SW480 (cell line): ENCODE measurements around the gene MCCC2.
"Not testable (repeated sequence)": the region's sequence is repeated elsewhere in the genome, so short reads cannot be mapped to it uniquely, and the experiment has no call there.

Experiments used
- DNase-seq: peaks from one replicate; pipeline ENCODE4 v3.0.0-alpha.2; 2016; ENCODE audit warnings: low spot score

The MCCC2 gene

DNA sequence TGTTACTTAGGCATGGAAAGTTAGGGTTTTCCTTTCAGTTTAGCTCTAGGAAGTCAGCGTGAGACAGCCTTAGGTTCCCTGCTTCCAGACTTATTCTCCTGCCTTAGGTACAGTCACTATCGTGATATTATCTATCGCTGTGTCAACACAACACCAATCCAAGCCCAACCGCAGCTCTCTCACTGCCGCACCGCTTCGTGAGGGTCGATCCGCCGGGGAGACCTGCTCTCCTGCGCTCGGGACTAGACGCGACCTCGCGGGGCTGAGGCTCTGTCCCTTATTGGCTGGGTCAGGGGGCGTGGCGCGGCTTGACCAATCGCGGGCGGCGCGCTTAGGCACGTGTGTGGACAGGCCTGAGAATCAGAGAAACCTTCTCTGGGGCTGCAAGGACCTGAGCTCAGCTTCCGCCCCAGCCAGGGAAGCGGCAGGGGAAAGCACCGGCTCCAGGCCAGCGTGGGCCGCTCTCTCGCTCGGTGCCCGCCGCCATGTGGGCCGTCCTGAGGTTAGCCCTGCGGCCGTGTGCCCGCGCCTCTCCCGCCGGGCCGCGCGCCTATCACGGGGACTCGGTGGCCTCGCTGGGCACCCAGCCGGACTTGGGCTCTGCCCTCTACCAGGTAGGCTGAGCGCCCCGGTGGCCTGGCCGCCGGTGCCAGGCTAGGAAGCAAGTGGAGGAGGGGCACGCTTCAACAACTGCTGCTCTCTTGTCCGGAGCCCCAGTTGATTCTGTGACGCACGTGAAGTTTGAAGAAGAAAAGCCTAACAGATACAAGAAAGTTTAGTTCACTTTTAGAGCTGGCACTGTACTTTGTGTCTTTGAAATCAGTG, at the start of gene MCCC2:
MCCC2 (plus strand) TSS at position 400 of the 825 bp plus-strand sequence; CDS start at position 486, 86 bp downstream.
- DNase-seq, result peak; percentile 96

DNA sequence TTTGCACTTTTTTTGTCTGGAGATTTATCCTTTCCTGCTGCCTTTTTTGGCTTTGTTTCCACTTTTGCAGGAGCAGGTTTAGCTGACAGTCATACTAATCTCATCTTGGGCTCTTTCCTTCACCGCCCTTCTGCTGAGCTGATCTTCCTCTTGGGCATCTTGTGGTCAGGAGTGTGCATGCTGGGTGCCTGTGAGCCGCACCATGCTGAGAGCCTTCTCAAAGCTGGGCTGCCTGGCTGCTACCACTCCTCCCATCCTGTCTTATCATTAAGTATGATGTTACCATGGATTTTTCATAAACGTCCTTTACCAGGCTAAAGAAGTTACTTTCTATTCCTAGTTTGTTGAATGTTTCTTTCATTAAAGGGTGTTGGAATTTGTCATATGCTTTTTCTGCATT, 49.5 kb upstream of the MCCC2 start:
- no peak for DNase-seq

DNA sequence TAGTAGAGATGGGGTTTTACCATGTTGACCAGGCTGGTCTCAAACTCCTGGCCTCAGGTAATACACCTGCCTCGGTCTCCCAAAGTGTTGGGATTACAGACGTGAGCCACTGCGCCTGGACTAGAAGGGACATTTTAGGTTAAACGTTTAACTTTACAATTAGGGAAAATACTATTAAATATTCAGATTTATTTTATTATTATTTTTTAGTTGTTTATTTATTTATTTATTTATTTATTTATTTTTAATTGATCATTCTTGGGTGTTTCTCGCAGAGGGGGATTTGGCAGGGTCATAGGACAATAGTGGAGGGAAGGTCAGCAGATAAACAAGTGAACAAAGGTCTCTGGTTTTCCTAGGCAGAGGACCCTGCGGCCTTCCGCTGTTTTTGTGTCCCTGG, 36.3 kb upstream of the MCCC2 start:
- DNase-seq, result not testable (repeated sequence)

DNA sequence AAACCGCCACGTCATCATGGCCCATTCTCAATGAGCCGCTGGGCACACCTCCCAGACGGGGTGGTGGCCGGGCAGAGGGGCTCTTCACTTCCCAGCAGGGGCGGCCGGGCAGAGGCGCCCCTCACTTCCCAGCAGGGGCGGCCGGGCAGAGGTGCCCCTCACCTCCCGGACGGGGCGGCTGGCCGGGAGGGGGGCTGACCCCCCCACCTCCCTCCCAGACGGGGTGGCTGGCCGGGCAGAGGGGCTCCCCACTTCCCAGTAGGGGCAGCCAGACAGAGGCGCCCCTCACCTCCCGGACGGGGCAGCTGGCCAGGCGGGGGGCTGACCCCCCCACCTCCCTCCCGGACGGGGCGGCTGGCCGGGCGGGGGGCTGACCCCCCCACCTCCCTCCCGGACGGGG, 35.6 kb upstream of the MCCC2 start:
- DNase-seq, result not testable (repeated sequence)

DNA sequence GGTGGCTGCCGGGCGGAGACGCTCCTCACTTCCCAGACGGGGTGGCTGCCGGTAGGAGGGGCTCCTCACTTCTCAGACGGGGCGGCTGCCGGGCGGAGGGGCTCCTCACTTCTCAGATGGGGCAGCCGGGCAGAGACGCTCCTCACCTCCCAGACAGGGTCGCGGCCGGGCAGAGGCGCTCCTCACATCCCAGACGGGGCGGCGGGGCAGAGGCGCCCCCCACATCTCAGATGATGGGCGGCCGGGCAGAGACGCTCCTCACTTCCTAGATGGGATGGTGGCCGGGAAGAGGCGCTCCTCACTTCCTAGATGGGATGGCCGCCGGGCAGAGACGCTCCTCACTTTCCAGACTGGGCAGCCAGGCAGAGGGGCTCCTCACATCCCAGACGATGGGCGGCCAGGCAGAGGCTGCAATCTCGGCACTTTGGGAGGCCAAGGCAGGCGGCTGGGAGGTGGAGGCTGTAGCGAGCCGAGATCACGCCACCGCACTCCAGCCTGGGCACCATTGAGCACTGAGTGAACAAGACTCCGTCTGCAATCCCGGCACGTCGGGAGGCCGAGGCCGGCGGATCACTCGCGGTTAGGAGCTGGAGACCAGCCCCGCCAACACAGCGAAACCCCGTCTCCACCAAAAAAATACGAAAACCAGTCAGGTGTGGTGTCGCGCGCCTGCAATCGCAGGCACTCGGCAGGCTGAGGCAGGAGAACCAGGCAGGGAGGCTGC, 35.0 kb upstream of the MCCC2 start:
- not testable (repeated sequence) for DNase-seq

DNA sequence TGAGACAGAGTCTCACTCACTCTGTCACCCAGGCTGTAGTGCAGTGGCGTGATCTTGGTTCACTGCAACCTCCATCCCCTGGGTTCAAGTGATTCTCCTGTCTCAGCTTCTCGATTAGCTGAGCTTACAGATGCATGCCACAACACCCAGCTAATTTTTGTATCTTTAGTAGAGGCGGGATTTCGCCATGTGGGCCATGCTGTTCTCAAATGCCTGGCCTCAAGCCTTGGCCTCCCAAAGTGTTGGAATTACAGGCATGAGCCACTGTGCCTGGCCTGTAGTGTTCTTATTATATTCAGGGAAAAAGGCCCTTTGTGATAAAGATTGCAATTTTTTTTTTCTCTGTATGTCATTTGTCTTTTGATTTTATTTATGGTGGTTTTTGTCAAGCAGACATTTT, 24.0 kb upstream of the MCCC2 start:
- DNase-seq, result no peak

DNA sequence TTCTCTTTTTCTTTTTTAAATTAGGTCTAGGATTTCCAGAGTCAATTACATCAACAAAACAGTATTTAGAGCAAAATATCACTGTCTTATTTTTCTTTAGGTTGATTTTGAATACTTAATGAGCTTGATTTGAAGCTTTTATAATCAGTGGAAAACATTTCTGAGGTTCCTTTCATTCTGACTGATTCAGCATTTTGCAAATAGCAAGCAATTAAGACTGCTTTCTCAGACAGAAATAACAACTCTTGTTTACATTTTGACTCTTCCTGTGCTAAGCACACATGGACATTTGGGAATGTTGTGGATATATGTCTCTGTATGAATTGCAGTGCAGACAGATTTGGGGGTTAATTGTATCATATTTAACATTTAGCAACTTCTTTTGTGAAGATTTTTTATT, 22.2 kb upstream of the MCCC2 start:
- no peak for DNase-seq

DNA sequence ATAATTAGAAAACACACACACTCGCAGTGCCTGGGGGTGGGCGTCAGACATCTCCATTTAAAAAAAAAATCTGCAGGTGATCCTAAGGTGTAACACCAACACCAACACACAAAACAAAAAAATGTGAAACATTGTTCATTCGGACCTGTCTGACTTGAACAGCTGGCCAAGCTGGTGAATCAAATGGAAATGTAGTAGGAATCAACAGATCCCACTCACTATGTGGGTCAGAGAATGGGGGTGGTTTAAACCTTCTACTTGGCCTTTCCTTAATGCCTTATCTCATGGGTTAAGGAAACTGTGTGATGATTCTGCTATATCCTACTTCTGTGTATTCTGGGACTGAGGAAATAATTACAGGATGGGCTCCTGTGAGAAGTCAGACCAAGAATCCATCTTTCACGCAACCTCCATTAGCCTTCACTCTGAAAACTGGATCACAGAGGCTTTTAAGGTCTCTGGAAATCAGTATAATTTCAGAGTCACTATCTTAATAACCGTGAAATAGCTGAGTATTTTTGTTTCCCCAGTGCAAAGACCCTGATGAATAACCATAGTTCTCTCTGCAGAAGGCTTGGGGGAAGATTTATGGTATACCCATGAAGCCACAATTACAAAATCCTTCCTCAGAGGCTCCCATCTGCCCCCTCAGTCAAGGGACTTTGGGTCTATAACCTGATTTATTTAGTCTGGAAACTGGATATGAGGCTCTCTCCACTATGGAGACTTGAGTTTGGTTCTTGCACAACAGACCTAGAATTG, 17.2 kb upstream of the MCCC2 start:
- DNase-seq, result no peak

DNA sequence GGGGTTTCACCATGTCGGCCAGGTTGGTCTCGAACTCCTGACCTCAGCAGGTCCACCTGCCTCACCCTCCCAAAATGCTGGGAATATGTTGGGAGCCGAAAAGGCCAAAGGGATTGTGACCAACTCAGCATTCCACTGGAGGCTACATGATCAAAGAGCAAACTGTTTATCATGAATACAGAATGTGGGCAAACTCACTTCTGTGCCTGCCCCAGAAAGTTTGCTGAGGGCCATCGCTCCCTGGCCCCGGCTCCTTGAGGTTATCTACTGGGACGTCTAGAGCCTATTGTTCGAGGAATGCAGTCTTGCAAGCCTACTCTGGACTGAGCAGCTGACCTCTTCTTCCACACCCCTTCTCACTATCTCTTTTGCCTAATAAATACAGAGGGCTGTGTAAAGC, 15.3 kb upstream of the MCCC2 start:
- DNase-seq, result not testable (repeated sequence)

DNA sequence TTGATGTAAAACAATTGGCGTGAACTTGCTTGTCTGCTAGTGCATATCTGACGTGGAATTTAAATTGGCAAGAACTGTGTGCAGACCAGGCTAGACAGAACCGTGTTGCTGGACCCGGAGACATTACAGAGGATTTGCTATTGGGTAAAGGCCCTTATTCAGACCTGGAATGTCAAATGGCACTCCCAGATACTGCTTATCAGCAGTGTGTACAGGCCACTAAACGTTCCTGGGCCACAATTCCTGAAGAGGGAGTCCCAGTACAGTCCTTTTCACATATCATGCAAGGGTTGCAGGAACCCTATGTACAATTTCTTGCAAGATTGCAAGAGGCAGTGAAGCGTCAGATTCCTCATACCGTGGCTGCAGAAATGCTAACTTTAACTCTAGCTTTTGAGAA, 13.5 kb upstream of the MCCC2 start:
- DNase-seq, result no peak

DNA sequence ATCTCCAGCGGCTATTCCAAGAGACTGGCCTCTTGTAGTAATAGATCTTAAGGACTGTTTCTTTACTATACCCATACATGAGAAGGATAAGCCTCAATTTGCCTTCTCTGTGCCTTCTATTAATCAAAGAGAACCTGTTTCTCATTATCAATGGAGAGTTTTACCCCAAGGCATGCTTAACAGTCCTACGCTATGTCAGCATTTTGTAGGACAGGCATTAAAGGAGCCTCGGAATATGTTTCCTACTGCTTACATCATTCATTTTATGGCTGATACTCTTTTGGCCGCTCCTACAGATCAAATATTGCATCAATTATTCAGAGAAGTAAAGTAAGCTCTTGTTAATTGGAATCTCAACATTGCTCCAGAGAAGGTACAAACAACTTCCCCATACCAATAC, 11.6 kb upstream of the MCCC2 start:
- not testable (repeated sequence) for DNase-seq

DNA sequence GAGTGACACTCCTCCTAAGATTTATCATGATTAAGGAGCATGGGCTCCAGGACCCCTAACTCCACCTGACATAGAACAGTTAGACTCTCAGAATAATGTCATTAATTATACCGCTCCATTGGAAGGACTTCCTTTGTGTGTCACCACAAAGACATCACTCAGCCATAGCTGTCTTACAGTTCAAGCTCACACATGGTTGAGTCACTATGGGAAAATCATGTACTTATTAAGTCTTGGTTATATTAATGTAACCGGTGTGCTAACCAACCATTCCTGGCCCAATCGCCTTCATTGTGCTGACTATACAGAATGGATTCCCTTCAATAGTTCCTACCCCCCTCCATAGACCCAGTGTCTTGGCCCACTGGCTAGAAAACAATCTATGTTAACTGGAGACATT, 10.9 kb upstream of the MCCC2 start:
- no peak for DNase-seq

DNA sequence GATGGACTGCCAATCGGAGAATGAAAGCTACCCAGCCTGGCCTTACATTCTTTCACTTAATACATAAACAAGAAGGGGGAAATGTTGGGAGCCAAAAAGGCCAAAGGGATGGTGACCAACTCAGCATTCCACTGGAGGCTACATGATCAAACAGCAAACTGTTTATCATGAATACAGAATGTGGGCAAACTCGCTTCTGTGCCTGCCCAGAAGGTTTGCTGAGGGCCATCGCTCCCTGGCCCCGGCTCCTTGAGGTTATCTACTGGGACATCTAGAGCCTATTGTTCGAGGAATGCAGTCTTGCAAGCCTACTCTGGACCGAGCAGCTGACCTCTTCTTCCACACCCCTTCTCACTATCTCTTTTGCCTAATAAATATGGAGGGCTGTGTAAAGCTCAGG, 9.3 kb upstream of the MCCC2 start:
- DNase-seq, result not testable (repeated sequence)

DNA sequence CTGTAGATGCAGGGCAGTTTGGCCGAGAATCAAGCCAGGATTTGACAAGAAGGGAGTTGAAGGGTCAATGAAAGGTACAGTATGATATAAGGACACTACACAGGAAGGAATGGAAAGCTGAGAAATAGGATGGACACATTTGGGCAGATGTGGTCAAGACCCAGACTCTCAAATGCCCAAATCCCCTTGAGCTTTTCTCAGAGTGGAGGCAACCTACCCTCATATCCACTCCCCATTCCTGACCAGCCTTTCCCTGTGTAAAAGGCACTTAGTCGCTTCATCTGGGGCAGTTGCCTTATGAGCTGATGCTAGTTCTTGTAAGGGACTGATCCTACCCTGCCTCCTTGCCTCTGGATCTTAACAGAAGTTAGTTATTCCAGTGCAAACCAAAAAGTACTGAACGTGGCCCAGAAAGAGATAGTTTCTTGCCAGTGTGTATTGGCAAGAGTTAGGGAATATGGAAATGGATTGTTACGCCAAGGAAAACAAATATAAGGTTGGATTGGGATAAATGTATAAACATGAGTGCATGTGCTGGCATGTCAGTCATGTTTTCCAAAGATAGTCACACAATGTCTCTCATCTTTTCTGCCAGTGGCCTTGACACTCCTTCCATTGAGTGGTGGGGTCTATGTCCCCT, 4.1 kb upstream of the MCCC2 start:
- DNase-seq, result no peak

DNA sequence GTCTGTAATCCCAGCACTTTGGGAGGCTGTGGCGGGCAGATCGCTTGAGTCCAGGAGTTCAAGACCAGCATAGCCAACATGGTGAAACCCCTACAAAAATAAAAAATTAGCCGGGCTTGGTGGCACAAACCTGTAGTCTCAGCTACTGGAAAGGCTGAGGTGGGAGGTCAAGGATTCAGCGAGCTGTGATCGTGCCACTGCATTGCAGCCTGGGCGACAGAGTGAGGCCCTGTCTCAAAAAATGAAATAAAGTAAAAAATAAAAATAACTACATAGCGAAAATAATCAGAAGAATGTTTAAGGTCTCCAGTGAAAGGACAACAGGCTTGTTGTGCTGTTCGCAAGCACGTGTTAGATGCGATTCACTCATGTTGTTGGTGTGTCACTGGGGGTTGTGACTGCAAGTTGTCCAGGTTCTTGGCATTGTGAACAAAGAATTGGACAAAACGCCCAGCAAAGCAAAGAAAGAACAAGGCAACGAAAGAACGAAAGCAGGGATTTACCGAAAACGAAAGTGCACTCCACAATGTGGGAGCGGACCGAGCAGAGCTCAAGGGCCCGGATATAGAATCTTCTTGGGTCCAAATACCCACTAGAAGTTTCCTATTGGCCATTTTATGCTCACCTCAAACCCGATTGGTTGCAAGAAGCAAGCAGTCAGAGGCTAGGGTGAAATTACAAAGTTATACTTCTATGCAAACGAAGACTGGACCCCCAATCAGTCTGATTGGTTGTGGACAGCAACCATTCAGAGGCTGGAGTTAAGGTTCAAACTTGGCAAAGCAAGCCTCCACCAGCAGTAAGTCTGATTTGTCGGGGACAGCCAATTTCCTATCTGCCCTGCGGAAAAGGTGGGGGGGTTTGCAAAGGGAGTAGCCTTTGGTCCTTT, 844 bp upstream of the MCCC2 start:
- DNase-seq, result peak; percentile 86

DNA sequence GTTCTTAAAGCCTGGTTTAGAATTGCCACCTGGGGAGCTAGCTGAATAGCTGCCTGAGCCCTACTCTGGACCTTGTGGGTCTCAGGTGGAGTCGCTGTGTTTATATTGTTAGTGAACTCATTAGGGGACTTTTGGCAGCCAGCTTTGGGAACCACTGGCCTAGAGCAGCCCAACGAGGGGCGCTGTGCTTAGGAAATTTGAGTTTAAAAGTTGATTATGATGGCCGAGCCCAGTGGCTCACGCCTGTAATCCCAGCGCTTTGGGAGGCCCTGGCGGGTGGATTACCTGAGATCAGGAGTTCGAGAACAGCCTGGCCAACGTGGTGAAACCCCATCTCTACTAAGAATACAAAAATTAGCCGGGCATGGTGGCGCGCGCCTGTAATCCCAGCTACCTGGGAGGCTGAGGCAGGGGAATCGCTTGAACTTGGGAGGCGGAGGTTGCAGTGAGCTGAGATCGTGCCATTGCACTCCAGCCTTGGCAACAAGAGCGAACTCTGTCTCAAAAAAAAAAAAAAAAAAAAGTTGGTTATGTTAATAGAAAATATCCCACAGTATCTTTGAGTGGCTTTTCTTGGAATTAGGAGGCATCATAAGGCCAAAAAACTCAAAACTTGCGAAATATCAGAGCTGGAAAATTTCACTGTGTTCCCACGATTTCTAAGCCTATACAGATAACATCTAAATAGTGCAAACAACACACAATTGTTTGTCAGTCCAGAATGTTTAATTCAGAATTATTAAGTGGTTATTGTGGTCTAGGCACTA, 809 bp downstream of the MCCC2 start:
- no peak for DNase-seq

DNA sequence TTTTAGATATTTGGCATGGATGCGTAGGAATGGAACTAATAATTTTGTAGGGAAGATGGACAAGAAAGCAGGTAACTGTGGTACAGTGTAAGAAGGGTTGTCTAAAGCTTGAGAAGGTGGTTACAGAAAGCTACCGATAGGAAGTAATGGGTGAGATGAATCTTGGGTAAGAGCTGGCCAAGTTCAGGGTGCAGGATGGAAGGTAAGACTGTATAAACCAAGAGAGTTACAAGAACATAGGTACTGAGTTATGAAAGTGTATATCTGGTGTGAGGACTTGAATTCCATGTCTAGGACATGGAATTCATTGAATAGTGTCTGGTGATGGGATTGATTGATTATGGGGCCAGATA, 1.4 kb downstream of the MCCC2 start:
- DNase-seq, result no peak

DNA sequence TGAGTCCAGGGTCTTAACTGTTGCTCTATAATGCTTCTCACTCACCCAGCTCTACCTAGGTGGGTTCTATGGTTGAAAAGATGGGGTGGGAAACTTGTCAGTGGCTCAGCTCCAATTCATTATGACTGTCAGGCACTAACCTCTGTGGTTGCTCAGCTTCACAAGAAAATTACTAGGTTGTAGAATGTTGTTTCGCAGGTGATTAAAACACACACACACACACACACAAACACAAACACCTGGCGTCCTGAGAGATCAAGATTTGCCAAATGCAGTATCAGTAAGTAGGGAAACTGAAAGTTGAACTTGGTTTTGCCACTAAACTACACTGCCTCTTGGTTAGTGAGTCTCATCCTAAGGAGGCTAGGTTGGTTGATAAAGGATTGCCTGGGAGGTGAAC, 2.8 kb downstream of the MCCC2 start:
- DNase-seq, result no peak

DNA sequence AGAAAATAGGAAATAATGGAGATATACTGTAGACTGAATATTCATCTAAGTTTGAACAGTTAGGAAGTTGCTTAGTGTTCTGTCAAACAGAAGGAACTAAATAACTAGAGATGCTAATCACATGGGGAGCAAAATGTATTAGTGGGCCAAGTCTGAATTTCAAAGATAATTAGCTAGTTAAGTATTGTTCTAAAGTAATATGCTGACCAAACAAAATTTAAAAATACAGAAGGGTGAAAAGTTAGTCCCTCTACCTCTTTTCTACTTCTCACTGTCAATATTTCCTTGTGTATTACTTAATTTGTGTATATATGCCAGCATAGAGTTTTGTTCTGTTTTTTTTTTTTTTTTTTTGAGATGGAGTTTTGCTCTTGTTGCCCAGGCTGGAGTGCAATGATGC, 4.0 kb downstream of the MCCC2 start:
- DNase-seq, result no peak

DNA sequence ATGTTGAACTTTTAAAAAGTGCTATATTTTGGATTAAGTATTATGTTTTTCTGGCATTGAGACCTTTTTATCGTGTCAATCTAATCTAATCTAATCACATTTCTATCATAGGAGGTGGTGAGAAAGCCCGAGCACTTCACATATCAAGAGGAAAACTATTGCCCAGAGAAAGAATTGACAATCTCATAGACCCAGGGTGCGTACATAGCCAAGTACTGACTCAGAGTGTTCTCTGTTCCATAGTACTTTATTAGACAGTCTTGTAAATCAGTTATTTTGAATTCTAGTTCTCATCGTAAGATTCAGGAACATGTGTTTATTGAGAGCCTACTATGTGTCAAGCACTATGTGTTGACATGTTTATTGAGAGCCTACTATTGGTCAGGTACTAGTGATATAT, 9.0 kb downstream of the MCCC2 start:
- DNase-seq, result no peak

DNA sequence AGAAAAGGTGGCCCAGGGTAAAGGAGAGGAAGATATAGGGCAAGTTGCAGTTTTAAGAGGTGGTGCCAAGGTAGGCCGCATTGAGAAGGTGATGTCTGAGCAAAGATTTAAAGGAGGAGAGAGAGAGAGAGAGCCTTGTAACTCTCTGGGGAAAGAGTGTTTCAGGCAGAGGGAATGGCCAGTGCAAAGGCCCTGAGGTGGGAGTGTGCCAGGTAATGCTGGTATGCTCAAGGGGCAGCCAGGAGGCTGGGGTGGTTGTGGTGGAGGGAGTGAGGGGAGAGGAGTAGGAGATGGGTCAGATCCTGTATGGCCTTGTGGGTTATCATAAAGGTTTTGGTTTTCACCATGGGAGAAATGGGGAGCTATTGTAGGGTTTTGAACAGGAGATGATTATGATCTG, 9.9 kb downstream of the MCCC2 start:
- DNase-seq, result no peak
